GM18868 (cell line): Measurements from ENCODE around the gene PCBP4.
"Not testable (repeated sequence)": the region's sequence is repeated elsewhere in the genome, so short reads cannot be mapped to it uniquely, and the experiment has no call there.

Experiments
- ATAC-seq: cut with Tn5 transposase; IDR thresholded peaks from one replicate; pipeline ENCODE4 v1.9.1; 2021; ENCODE audit warnings: mild to moderate bottlenecking, moderate library complexity; ENCODE audit not compliant: unreplicated experiment

Gene PCBP4

DNA sequence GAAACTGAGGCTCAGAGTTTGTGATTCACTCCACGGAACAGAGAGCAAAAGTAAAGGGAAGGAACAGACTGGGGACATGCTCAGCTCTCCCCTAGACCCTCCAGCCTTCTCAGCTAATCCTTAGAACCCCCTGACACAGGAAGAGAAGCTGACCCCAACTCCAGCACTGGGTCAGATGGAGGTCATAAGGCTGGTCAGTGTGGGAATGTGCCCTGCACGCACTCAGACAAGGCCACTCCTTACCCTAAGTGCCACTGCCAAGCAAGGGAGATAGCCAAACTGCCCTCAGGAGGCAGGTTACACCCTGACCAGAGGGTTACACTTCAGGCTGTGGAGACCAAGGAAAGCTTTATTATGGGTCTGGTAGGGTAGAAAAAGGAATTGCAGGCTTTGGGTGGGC lies 27.3 kb upstream of the PCBP4 start:
- ATAC-seq, result no peak

- not testable (repeated sequence) for ATAC-seq
Measured at GRCh38 chr3:51993657-51994056, 26.4 kb upstream of the PCBP4 start.

DNA sequence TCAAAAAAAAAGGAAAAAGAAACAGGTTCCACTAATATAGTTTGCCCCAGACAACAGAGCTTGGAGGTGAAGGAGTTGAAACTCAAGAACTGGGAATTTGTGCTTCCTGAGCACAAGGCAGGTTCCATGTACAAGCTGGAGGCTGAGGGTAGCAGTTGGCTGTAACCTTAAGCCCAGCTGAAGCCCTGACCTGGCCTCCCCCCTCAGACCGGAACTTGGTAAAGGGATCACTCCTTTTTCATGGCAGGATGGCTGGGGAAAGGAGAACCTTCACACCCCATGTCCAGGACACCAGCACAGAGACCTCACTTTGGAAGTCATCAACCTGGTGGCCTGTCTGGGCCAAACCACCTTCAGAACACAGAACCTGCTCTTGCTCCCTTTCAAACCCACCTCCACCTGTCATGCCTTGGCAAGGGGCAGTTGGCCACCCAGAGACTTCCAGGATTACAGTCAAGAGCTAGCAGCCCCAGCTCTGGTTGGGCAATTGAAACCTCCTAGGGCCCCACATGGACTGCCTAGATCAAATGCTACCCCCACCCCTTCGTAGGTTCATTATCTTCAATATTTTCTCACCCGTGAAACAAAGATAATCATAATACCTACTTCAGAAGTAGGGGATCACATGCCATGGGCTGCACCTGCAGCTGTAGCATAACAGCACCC lies 24.9 kb upstream of the PCBP4 start:
- no peak for ATAC-seq

GRCh38 chr3:51990501-51990971 lies 23.3 kb upstream of the PCBP4 start:
- ATAC-seq, result not testable (repeated sequence)

DNA sequence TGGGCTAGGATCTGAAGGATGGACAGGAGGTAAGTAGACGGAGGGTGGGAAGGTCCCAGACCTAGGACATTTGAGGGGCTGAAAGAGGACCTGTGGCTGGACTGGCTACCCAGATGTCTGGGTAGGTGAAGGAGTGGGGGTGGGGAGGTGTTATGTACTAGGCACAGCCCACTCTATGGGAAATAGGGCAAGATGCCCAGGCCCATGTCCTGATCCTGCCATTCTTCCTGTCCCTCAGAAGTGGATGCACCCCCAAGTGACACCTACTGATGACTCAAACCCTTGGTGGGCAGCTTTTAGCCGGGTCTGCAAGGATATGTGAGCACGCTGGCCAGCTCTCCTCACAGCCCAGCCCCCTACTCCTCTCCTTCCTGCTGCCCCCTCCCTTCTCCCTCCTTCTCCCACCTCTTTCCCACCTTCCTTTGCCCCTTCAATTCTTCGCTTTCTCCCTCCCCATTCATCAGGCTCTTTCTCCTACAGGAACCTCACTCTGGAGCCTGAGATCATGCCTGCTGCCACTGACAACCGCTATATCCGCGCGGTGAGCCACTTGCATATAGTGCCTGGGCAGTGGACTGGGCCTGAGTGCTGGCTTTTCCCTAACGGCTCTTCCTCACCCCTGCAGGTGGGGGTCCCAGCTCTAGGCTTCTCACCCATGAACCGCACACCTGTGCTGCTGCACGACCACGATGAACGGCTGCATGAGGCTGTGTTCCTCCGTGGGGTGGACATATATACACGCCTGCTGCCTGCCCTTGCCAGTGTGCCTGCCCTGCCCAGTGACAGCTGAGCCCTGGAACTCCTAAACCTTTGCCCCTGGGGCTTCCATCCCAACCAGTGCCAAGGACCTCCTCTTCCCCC lies 21.3 kb upstream of the PCBP4 start:
- no peak for ATAC-seq

DNA sequence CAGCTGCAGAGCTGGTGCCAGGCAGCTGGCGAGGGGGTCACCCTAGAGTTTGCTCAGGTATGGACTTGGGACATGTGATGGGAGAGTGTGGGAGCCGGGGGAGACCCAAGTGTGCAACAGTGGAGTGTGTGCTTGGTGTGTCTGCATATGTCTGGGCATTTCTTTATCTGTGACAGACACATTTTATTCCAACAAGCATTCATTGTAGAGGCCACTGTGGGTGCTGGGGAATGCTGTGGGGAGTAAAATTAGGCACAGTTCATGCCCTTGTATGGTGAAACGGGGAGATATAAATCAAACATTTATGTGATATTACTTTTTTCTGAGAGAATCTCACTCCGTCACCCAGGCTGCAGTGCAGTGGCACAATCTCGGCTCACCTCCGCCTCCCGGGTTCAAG lies 20.3 kb upstream of the PCBP4 start:
- no peak for ATAC-seq

DNA sequence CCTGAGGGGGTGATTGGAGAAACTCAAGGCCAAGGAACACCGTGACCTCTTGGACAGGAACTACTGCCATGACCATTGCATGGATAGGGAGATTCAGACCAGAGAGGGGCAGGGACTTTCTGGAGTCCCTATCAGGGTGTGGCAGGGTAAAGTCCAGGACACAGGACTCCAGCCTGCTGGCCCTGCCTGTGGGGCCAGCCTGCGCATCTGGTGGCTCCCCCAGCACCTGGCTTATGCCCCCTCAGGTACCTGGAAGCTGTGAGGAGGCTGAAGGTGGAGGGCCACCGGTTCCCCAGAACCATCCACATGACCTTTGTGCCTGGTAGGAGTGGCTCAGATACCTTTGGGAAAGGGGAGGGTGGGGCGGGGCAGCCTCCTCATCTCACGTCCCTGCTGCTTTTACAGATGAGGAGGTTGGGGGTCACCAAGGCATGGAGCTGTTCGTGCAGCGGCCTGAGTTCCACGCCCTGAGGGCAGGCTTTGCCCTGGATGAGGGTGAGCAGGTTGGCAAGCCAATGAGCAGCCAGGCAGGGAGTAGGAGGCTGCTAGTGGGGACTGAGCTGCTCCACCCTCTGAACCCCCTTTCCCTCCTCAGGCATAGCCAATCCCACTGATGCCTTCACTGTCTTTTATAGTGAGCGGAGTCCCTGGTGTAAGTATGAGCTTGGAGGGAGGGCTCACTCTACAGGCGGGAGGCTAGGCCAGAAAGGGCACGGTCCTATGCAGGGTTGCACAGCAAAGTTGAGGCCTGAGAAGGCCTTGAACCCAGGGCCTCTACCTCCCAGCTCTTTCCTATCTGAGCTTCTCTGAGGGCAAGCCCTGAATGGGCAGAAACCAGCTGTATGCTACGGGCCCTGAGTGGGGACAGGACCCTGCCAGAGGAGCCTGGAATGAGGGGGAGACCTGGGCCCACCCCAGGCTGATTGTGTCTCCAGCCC lies 19.0 kb upstream of the PCBP4 start:
- no peak for ATAC-seq

DNA sequence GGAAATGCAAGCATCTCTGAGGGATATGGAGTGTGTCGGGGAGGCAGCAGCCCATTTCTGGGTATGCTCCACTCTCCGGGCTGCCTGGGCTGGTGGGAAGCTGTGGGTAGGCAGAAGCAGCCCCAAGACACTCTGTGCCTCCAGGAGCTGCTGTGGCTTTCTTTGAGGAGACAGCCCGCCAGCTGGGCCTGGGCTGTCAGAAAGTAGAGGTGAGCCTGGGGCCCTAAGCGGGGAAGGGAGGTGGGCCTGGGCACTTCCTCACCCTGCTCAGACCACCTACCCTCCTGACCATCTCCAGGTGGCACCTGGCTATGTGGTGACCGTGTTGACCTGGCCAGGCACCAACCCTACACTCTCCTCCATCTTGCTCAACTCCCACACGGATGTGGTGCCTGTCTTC lies 17.8 kb upstream of the PCBP4 start:
- ATAC-seq, result no peak

GRCh38 chr3:51984269-51984647 lies 17.0 kb upstream of the PCBP4 start:
- no peak for ATAC-seq

DNA sequence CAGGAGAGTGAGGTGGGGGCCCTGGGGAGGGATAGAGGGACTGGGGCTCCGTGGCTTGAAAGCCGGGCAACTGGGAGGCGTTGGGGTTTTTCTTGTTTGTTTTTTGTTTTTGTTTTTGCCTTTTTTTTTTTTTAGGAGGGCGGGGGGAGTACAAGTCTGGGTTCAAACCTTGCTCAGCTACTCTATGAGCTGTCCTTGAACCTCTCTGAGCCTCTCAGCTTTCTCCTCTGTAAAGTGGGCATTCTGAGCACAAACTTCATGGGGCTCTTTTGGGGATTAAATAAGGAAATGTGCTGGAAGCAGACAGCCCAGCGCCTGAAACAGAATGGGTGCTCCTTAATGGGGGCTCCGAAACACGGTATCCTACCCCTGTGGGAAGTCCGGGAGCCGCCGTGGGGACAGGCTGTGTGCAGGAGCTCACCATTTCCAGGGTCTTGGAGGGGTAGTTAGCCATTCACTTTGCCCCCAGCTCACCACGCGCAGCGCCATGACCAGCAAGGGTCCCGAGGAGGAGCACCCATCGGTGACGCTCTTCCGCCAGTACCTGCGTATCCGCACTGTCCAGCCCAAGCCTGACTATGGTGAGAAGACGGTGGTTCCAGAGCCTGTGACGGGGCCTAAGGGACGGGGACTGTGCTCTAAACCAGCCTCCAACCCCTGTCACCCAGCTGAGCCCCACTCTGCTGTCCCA lies 16.5 kb upstream of the PCBP4 start:
- ATAC-seq, result no peak

- peak; percentile 73 for ATAC-seq
Measured at GRCh38 chr3:51982838-51983577, 15.8 kb upstream of the PCBP4 start, which contains the start of gene ACY1. ACY1 (plus strand) TSS chr3:51983535; CDS start chr3:51984065, 530 bp downstream.

DNA sequence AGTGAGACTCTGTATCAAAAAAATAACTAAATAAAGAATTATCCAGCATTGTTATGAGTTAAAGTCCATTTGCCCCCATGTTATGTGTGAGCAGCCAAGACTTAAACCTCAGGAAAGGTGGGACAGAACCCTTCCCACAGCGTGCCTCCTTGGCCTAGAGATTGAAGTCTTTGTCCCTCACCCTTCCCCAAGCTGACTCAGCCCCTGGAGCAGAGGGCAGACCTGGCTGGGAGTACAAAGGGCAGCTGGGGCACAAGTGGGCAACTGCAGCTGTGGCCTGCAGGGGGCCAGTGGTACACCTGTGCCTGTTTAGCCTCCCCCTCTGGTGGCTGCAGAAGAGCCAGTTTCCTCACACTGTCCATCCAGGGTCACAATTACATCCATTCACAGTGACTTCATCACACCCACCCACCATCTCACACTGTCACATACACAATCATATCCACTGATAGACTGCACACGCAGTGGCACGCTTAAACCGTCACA lies 15.1 kb upstream of the PCBP4 start:
- peak; percentile 52 for ATAC-seq

GRCh38 chr3:51980253-51980652 lies 13.0 kb upstream of the PCBP4 start:
- ATAC-seq, result no peak

- no peak for ATAC-seq
Measured at GRCh38 chr3:51978143-51978502, 10.9 kb upstream of the PCBP4 start.

GRCh38 chr3:51977446-51978142 lies 10.3 kb upstream of the PCBP4 start:
- ATAC-seq, result no peak

DNA sequence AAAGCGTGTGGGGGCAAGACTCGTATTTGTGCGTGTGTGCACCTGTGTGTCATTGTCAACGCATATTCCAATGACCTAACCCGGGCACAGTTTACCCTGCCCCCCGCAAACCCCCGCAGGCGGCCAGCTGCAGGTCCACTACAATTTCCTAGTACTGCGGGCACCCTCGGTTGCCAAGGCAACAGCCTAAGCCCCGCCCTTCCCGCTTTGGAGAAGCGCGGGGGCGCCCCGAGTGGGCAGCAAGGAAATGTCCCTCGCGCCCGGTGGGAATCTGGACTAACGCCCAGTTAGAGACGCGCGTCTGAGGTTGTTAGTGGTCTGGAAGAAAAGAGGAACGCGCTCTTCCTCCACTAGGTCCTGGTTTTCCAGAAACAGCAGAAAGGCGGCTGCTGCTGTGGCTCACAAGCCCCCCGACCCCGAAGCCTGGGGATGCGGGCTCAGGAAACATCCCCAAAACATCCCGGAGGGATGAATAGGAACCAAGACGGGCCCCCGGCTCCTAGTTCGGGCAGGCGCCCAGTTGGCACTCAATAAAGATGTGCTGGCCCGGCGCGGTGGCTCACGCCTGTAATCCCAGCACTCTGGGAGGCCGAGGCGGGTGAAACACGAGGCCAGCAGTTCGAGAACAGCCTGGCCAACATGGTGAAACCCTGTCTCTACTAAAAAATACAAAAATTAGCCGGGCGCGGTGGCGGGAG lies 8.7 kb upstream of the PCBP4 start:
- no peak for ATAC-seq

DNA sequence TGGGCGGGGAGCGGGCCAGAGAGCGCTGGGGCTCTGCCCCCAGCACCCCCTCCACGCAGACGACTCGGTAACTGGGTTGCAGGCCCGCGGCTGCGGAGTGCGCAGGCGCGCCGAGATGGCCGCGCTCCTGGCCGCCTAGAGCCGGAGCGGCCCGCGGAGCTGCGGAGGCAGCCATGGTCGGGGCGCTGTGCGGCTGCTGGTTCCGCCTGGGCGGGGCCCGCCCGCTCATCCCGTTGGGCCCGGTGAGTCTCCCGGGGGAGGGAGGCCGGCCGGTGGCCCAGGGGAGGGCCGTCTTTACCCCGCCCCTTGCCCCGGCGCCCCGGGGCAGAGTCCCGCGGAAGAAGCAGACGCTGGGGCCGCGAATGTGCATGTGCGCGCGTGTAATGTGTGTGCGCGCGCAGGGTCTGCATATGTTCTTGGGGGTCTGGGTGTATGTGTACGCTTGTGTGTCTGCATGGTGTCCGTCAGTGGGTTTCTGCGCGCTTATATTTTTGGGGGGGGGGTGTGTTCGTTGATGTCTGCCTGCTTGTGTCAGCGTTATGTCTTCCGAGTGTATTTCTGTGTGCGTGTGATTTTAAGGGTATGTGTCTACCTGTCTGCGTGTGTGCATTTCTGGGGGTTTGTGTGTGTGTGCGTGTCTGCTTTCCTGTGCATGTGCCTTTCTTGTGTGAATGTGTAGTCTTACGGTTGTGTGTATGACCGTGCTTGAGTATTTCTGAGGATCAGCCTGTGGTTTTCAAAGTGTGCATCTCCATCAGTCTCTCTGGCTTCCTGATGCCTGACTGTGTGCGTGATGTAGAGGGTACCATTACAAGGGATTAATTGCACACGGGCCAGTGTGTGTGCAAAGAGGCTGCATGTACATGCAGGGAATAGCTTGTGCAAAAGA lies 8.0 kb upstream of the PCBP4 start, which contains the start of gene ABHD14A:
Gene ABHD14A (plus strand): TSS at position 102 of the 889 bp plus-strand sequence. CDS start 72 bp downstream, at position 174.
- peak; percentile 68 for ATAC-seq
